Neuronal stem cell (in vitro differentiated cells): ENCODE measurements around the gene KDM4B.

Experiments used
- DNase-seq: peaks from one replicate; pipeline ENCODE4 v3.0.0-alpha.2; 2013; ENCODE audit warnings: low spot score
- H2AFZ ChIP-seq: one replicate; pipeline ENCODE4 v1.6.1; 2013; ENCODE audit warnings: mild to moderate bottlenecking, low read length, inconsistent platforms
- H2AK5ac ChIP-seq: 2 replicates; pipeline ENCODE4 v1.6.1; 2013; ENCODE audit warnings: low read depth, mild to moderate bottlenecking, inconsistent platforms, low read length, moderate library complexity, mixed read lengths
- H2BK120ac ChIP-seq: 2 replicates; pipeline ENCODE4 v1.6.1; 2013; ENCODE audit warnings: low read depth, mild to moderate bottlenecking, inconsistent platforms, low read length, moderate library complexity, mixed read lengths
- H2BK12ac ChIP-seq: one replicate; pipeline ENCODE4 v1.6.1; 2013; ENCODE audit warnings: low read length, inconsistent platforms
- H2BK15ac ChIP-seq: 2 replicates; pipeline ENCODE4 v1.6.1; 2013; ENCODE audit warnings: mild to moderate bottlenecking, low read length, inconsistent platforms, mixed read lengths
- H2BK5ac ChIP-seq: one replicate; pipeline ENCODE4 v1.6.1; 2013; ENCODE audit warnings: inconsistent platforms, mild to moderate bottlenecking, low read length, moderate library complexity
- H3K14ac ChIP-seq: one replicate; pipeline ENCODE4 v1.6.1; 2013; ENCODE audit warnings: low read length, inconsistent platforms
- H3K18ac ChIP-seq: 2 replicates; pipeline ENCODE4 v1.6.1; 2013; ENCODE audit warnings: low read length, inconsistent platforms
- H3K23ac ChIP-seq: 2 replicates; pipeline ENCODE4 v1.6.1; 2013; ENCODE audit warnings: low read depth, mild to moderate bottlenecking, mixed read lengths, low read length, inconsistent platforms; ENCODE audit not compliant: poor library complexity
- H3K27ac ChIP-seq: replicated peaks from 3 replicates; pipeline ENCODE4 v1.5.1; 2013; ENCODE audit warnings: low read length, inconsistent platforms
- H3K27me3 ChIP-seq, 3 experiments: 2 replicates each; pipeline ENCODE4 v1.6.1; 2013; ENCODE audit warnings: low read length in 3 of 3, mild to moderate bottlenecking in 2 of 3, inconsistent platforms in 1 of 3, low read depth in 1 of 3, mixed read lengths in 1 of 3, moderate library complexity in 1 of 3; ENCODE audit not compliant: control insufficient read depth in 3 of 3, insufficient read depth in 3 of 3
- H3K36me3 ChIP-seq, 2 donors: replicated peaks in 1 of 2; 2 replicates each; pipeline ENCODE4 v1.6.1; 2013; ENCODE audit warnings: low read length in 2 of 2; ENCODE audit not compliant: control insufficient read depth in 2 of 2, insufficient read depth in 2 of 2
- H3K4ac ChIP-seq: 2 replicates; pipeline ENCODE4 v1.6.1; 2013; ENCODE audit warnings: inconsistent platforms, mild to moderate bottlenecking, low read length, moderate library complexity
- H3K4me1 ChIP-seq, 2 donors: 1 replicate in 1 of 2; 2 replicates in 1 of 2; pipeline ENCODE4 v1.6.1; 2013; ENCODE audit warnings: low read length in 2 of 2, low read depth in 1 of 2; ENCODE audit not compliant: control insufficient read depth in 2 of 2, insufficient read depth in 1 of 2
- H3K4me2 ChIP-seq: one replicate; pipeline ENCODE4 v1.6.1; 2013; ENCODE audit warnings: mild to moderate bottlenecking, low read length, inconsistent platforms; ENCODE audit not compliant: insufficient read depth, poor library complexity, severe bottlenecking
- H3K4me3 ChIP-seq, 2 donors: 2 replicates each; pipeline ENCODE4 v1.5.1; 2013; ENCODE audit warnings: low read length in 2 of 2, mild to moderate bottlenecking in 2 of 2, inconsistent platforms in 1 of 2, moderate library complexity in 1 of 2
- H3K79me1 ChIP-seq: one replicate; pipeline ENCODE4 v1.6.1; 2013; ENCODE audit warnings: low read depth, mild to moderate bottlenecking, inconsistent platforms, low read length, moderate library complexity
- H3K9ac ChIP-seq: one replicate; pipeline ENCODE4 v1.6.1; 2013; ENCODE audit warnings: mild to moderate bottlenecking, low read depth, low read length, inconsistent platforms; ENCODE audit not compliant: poor library complexity
- H3K9me3 ChIP-seq, 2 donors: replicated peaks in 1 of 2; 2 replicates each; pipeline versions ENCODE3 to v1.6.1; 2013; ENCODE audit warnings: low read length in 2 of 2, mild to moderate bottlenecking in 2 of 2, inconsistent platforms in 1 of 2, low read depth in 1 of 2, mixed read lengths in 1 of 2, moderate library complexity in 1 of 2; ENCODE audit not compliant: control insufficient read depth in 2 of 2, insufficient read depth in 1 of 2
- H4K8ac ChIP-seq: one replicate; pipeline ENCODE4 v1.6.1; 2013; ENCODE audit warnings: low read depth, mild to moderate bottlenecking, inconsistent platforms, low read length, moderate library complexity
- H4K91ac ChIP-seq: one replicate; pipeline ENCODE4 v1.6.1; 2013; ENCODE audit warnings: low read length, low read depth, mild to moderate bottlenecking, inconsistent platforms; ENCODE audit not compliant: poor library complexity
- WGBS, 2 donors: extraction: QIAGEN DNeasy Blood & Tissue Kit; methylation state at CpG; one replicate each; pipeline ENCODE4 v1.1.7; 2013; ENCODE audit warnings: missing lambda C conversion rate in 2 of 2, mixed read lengths in 1 of 2; ENCODE audit not compliant: insufficient read length in 2 of 2, insufficient replicate concordance in 1 of 2; ENCODE audit errors: extremely low coverage in 2 of 2; 5-methylcytosine and 5-hydroxymethylcytosine counted together

Gene KDM4B

DNA sequence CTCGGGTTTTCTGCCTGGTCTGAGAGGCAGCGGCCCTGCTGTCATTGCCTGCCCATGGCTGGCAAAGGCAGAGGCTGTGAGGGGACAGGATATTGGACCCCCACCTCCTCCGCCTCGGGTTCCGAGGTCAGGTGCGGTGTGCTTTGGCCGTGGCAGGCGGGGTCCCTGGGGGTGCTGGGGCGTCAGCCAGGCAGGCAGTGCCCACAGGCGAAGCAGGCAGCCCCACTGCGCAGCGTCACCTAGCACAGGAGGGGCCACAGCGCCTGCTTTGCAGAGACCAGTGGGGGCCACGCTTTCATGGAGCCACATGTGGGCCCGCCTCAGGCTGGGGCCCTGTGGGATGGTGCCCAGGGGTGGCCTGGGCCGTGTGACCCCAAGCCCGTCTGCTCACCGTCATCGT lies 96.0 kb downstream of the KDM4B start:
- no peak overlapping the region for H4K91ac ChIP-seq
- no peak overlapping the region for H3K4me3 ChIP-seq
- no peaks in the 10 kb centered on the region for H3K27me3 ChIP-seq
- H4K8ac ChIP-seq = no peak overlapping the region
- H3K23ac ChIP-seq = peak overlapping the region; percentile 66
- no CpG with 5 or more reads among the region's 19 CpGs for WGBS, 2 donors
- H3K9ac ChIP-seq = peak overlapping the region; percentile 3
- H2BK15ac ChIP-seq = no peak overlapping the region
- H2BK12ac ChIP-seq = peak overlapping the region; percentile 16
- no peak overlapping the region for H3K4me2 ChIP-seq
- H3K4ac ChIP-seq = no peak overlapping the region
- no peak overlapping the region for H2AK5ac ChIP-seq
- no peak overlapping the region for H2BK120ac ChIP-seq
- peaks cover 14 to 22% of the 10 kb centered on the region in 2 donors for H3K4me1 ChIP-seq
- H3K27ac ChIP-seq = no peak overlapping the region
- DNase-seq = no peak
- H3K9me3 ChIP-seq = peaks cover 9 to 17% of the 10 kb centered on the region in 2 donors
- no peak overlapping the region for H2AFZ ChIP-seq
- peaks cover 1% of the 10 kb centered on the region for H3K79me1 ChIP-seq
- H3K14ac ChIP-seq = no peak overlapping the region
- H3K18ac ChIP-seq = peak overlapping the region; percentile 84
- peaks cover 10 to 54% of the 10 kb centered on the region in 2 donors for H3K36me3 ChIP-seq
- peak overlapping the region; percentile 11 for H2BK5ac ChIP-seq

GRCh38 chr19:5065663-5066093 lies 96.8 kb downstream of the KDM4B start:
- no CpG with 5 or more reads among the region's 24 CpGs for WGBS, 2 donors
- DNase-seq = no peak
- peaks cover 9 to 52% of the 10 kb centered on the region in 2 donors for H3K36me3 ChIP-seq

DNA sequence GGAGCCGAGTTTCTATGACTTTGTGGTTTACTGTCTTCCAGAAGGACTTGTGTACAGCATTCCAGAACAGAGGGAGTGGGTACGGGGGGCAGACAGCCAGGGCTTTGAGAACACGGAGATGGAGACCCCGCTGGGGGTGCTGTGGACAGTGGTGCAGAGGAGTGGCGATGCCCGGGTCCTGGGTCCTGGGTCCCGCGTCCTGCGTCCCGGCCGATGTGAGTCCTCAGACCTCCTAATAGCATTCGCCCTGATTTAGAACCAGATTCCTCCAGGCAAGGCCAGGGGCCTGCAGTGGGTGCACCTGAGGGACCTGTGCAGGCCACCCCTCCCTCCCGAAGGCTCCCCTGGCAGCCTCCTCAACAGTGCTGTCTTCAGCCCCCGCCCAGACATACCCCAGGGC lies 97.9 kb downstream of the KDM4B start:
- WGBS, 2 donors = no CpG with 5 or more reads among the region's 14 CpGs
- Histone ChIP-seq H2BK12ac (no peak overlapping the region), H3K14ac (no peak overlapping the region)

More at GRCh38 chr19:5065663-5066093, 96.8 kb downstream of the KDM4B start:
- peak overlapping the region; percentile 76 for H3K23ac ChIP-seq
- no peak overlapping the region for H2BK15ac ChIP-seq
- H3K9me3 ChIP-seq = peaks cover 9 to 17% of the 10 kb centered on the region in 2 donors
- no peak overlapping the region for H2BK12ac ChIP-seq
- H2BK5ac ChIP-seq = no peak overlapping the region
- no peak overlapping the region for H2AFZ ChIP-seq
- H3K14ac ChIP-seq = peak overlapping the region; percentile 74
- H3K18ac ChIP-seq = peak overlapping the region; percentile 83
- peak overlapping the region; percentile 41 for H3K4ac ChIP-seq
- H2BK120ac ChIP-seq = no peak overlapping the region
- no peak overlapping the region for H3K4me3 ChIP-seq
- peaks cover 10 to 18% of the 10 kb centered on the region in 2 donors for H3K4me1 ChIP-seq
- H4K91ac ChIP-seq = no peak overlapping the region
- peak overlapping the region; percentile 42 for H2AK5ac ChIP-seq
- peaks cover 2% of the 10 kb centered on the region for H3K79me1 ChIP-seq
- no peak overlapping the region for H3K4me2 ChIP-seq
- H3K27me3 ChIP-seq = no peaks in the 10 kb centered on the region
- H3K27ac ChIP-seq = no peak overlapping the region
- peak overlapping the region; percentile 76 for H4K8ac ChIP-seq
- H3K9ac ChIP-seq = peak overlapping the region; percentile 66

GRCh38 chr19:5067678-5068077 lies 98.8 kb downstream of the KDM4B start:
- Histone ChIP-seq H3K36me3 (peaks cover 5 to 50% of the 10 kb centered on the region in 2 donors), H2BK15ac (no peak overlapping the region), H3K9me3 (peaks cover 3 to 5% of the 10 kb centered on the region in 2 donors), H3K18ac (peak overlapping the region; percentile 58), H3K4me2 (no peak overlapping the region), H2AK5ac (no peak overlapping the region), H2BK5ac (no peak overlapping the region), H2AFZ (no peak overlapping the region), H3K4ac (no peak overlapping the region), H2BK12ac (no peak overlapping the region), H3K14ac (no peak overlapping the region), H3K4me3 (no peak overlapping the region), H2BK120ac (no peak overlapping the region), H3K27ac (no peak overlapping the region), H4K8ac (no peak overlapping the region), H3K9ac (no peak overlapping the region), H3K79me1 (peaks cover 3% of the 10 kb centered on the region), H3K27me3 (no peaks in the 10 kb centered on the region), H3K23ac (peak overlapping the region; percentile 20), H3K4me1 (peaks cover 7 to 11% of the 10 kb centered on the region in 2 donors), H4K91ac (no peak overlapping the region)
- no peak for DNase-seq
- WGBS, 2 donors = no CpG with 5 or more reads among the region's 12 CpGs

More for the DNA sequence above, 97.9 kb downstream of the KDM4B start:
- H2AFZ ChIP-seq = no peak overlapping the region
- peaks cover 7 to 11% of the 10 kb centered on the region in 2 donors for H3K4me1 ChIP-seq
- H3K79me1 ChIP-seq = peaks cover 3% of the 10 kb centered on the region
- peak overlapping the region; percentile 15 for H2AK5ac ChIP-seq
- peak overlapping the region; percentile 27 for H3K18ac ChIP-seq
- peaks cover 9 to 14% of the 10 kb centered on the region in 2 donors for H3K9me3 ChIP-seq
- no peak overlapping the region for H4K91ac ChIP-seq
- H3K4ac ChIP-seq = no peak overlapping the region
- peaks cover 8 to 49% of the 10 kb centered on the region in 2 donors for H3K36me3 ChIP-seq
- H3K4me2 ChIP-seq = no peak overlapping the region
- H4K8ac ChIP-seq = no peak overlapping the region
- no peak overlapping the region for H3K27ac ChIP-seq
- no peak overlapping the region for H3K4me3 ChIP-seq
- H3K23ac ChIP-seq = no peak overlapping the region
- no peaks in the 10 kb centered on the region for H3K27me3 ChIP-seq
- no peak overlapping the region for H2BK5ac ChIP-seq
- no peak overlapping the region for H2BK120ac ChIP-seq
- DNase-seq = no peak
- H3K9ac ChIP-seq = no peak overlapping the region
- no peak overlapping the region for H2BK15ac ChIP-seq
